NT2/D1 (cell line): Measurements from ENCODE around the gene RIC1.
"Not testable (repeated sequence)": the region's sequence is repeated elsewhere in the genome, so short reads cannot be mapped to it uniquely, and the experiment has no call there.

ENCODE experiments used
- SUZ12 ChIP-seq: IDR thresholded peaks from 2 replicates; pipeline ENCODE4 v1.6.1; 2011; ENCODE audit not compliant: insufficient read length, insufficient read depth; ENCODE audit errors: extremely low read depth
- YY1 ChIP-seq: IDR thresholded peaks from 2 replicates; pipeline ENCODE4 v1.6.1; 2011; ENCODE audit not compliant: insufficient read length, insufficient read depth
- ZNF274 ChIP-seq: IDR thresholded peaks from 2 replicates; pipeline ENCODE4 v1.6.1; 2011; ENCODE audit warnings: mild to moderate bottlenecking, low read depth, low read length

- not testable (repeated sequence) for TF ChIP-seq ZNF274, SUZ12, YY1
These were observed 150.9 kb downstream of the RIC1 start for GRCh38 chr9:5779705-5780218.
